Memory B cell (primary cell): Measurements from ENCODE around the gene CDHR5.

Experiments used
- ATAC-seq: fragments of 150-1000 bp; cut with Tn5 transposase; 2 replicates; pipeline ENCODE4 v1.10.0; 2021; ENCODE audit warnings: low read depth, mild to moderate bottlenecking, moderate library complexity
- DNase-seq, 2 donors: peaks; one replicate each; pipeline ENCODE4 v3.0.0; 2022; ENCODE audit warnings: low spot score in 2 of 2
- H3K27ac Mint-ChIP-seq: one replicate; pipeline ENCODE4 v1.8.0; 2022; ENCODE audit warnings: mild to moderate bottlenecking, moderate library complexity, mixed read lengths
- H3K27me3 Mint-ChIP-seq: one replicate; pipeline ENCODE4 v1.8.0; 2022; ENCODE audit warnings: mixed read lengths
- H3K36me3 Mint-ChIP-seq: one replicate; pipeline ENCODE4 v1.8.0; 2022; ENCODE audit warnings: mild to moderate bottlenecking, mixed read lengths
- H3K4me1 Mint-ChIP-seq: one replicate; pipeline ENCODE4 v1.8.0; 2022; ENCODE audit warnings: mixed read lengths
- H3K4me3 Mint-ChIP-seq: one replicate; pipeline ENCODE4 v1.8.0; 2022; ENCODE audit warnings: mild to moderate bottlenecking, moderate library complexity, mixed read lengths
- H3K9me3 Mint-ChIP-seq: one replicate; pipeline ENCODE4 v1.8.0; 2022; ENCODE audit warnings: mixed read lengths

Gene CDHR5

DNA sequence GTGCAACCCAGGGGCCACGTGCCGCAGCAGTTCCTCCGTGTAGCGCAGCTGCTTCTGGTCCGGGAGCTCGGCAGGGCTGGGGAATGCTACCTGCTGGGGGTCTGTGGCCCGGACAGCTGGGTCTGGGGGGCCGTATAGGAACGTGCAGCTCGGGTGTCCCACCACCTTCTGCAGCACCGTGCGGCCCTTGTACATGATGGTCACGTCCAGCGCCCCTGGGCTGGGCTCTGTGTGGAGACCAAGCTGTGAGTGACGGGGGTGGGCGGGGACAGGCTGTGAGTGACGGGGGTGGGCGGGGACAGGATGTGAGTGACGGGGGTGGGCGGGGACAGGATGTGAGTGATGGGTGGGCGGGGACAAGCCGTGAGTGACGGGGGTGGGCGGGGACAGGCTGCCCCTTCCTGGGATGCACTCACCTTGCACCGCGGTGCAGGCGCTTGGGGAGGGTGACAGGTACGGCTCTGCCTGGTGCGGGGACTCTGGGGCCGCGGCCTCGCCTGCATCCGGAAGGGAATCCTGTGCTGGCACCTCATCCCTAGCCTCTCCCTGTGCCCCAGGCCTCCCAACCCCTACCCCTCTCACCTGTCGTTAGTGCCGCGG, 11.3 kb downstream of the CDHR5 start:
- peaks cover 8% of the 10 kb centered on the region for H3K36me3 Mint-ChIP-seq

DNA sequence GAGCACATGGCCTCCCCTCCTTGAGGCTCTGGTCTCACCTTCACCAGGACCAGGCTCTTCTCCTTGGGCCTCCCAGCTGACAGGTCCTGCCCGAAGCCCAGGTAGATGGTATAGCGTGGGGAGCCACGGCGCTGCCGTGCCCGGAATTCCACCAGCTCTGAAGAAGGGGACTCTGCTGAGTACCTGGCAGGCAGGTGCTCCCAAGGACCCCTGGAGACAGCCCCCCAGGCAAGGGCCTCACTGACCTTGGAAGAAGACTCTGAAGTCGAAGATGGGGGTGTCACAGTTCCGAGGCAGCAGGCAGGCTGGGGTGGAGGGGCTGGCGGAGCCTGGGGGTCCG, 11.8 kb downstream of the CDHR5 start:
- H3K27ac Mint-ChIP-seq = peak overlapping the region; percentile 75
- H3K4me3 Mint-ChIP-seq = no peak overlapping the region
- DNase-seq = no peak
- H3K4me1 Mint-ChIP-seq = peaks cover 14% of the 10 kb centered on the region
- H3K27me3 Mint-ChIP-seq = no peaks in the 10 kb centered on the region
- H3K36me3 Mint-ChIP-seq = peaks cover 10% of the 10 kb centered on the region
- ATAC-seq = no peak
- no peaks in the 10 kb centered on the region for H3K9me3 Mint-ChIP-seq

More for the DNA sequence above, 11.3 kb downstream of the CDHR5 start:
- peak in 1 of 2 donors; percentile 50 for DNase-seq
- peak; percentile 33 for ATAC-seq
- Mint-ChIP-seq H3K4me3 (peak overlapping the region; percentile 47), H3K27me3 (no peaks in the 10 kb centered on the region), H3K4me1 (peaks cover 14% of the 10 kb centered on the region), H3K9me3 (no peaks in the 10 kb centered on the region), H3K27ac (peak overlapping the region; percentile 75)

DNA sequence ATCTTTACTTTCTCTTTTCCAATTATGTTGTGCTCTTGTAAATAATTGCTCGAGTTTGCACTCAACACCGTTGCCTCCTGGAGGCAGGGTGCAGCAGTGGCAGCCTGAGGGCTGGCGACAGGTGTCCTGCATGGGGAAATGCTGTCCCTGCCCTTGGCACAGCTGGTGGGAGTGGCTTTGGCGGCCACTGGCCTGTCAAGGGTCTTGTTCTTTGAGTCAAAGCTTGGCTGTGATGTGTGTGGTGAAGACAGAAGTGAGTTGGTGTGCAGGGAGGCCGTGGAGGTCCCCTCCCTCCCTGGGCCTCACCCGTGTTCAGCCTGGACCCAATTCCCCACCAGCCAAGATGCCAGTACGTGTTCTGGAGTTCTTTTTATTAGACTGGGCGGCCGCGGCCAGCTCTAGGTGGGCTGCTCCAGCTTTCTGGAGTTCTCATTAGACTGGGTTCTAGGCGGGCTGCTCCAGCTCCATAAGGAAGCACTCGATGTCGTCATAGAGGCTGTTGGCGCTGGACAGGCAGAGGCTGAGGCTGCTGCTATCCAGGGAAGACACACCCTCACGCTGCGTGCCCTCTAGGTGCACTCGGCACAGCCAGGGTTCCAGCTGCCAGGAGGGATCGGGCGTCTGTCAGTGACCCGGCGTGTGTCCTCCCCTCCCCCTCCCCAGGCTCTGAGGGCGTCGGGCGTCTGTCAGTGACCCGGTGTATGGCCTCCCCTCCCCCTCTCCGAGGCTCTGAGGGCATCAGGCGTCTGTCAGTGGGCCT, 12.4 kb downstream of the CDHR5 start:
- no peak for ATAC-seq
- no peak for DNase-seq
- Mint-ChIP-seq H3K27ac (peak overlapping the region; percentile 75), H3K36me3 (peaks cover 11% of the 10 kb centered on the region), H3K9me3 (no peaks in the 10 kb centered on the region), H3K4me1 (peaks cover 14% of the 10 kb centered on the region), H3K27me3 (no peaks in the 10 kb centered on the region), H3K4me3 (no peak overlapping the region)

DNA sequence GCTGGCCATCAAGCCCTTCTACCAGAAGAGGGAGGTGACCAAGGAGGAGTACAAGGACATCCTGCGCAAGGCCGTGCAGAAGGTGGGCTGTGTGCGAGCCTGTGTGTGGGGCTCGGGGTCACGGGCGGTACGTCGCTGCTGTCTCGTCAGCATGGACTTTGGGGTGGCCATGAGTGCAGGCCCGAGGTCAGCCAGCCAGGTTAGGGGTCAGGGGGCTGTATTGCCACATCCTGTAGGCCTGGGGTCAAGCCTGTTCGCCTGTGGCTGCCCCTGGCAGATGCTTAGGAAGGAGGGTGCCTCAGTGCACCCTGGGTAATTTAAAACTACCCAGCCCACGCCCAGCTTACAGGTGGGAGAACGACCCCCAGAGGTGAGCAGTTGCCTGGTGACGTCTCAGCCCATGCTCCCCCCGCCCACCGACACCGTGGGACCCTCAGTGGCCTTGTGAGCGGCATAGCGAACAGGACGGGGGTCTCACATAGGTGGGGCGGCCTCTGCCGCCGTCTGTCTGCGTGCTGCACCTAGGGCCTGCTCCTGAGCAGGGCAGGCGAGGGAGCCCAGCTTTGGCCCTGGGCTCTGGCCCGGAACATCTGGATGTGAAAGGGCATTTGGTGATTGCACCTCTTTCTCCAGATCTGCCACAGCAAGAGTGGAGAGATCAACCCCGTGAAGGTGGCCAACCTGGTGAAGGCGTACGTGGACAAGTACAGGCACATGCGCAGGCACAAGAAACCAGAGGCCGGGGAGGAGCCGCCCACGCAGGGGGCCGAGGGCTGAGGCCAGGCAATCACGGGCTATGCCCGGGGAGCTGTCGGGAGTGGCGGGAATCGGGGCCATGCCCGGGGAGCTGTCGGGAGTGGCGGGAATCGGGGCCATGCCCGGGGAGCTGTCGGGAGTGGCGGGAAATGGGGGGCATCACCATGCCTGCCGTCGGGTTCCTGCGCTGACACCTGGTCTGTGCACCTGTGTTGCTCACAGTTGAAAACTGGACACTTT, 13.5 kb downstream of the CDHR5 start:
- DNase-seq (no peak), ATAC-seq (no peak)
- Mint-ChIP-seq H3K4me1 (peaks cover 13% of the 10 kb centered on the region), H3K4me3 (no peak overlapping the region), H3K27me3 (no peaks in the 10 kb centered on the region), H3K27ac (peak overlapping the region; percentile 20), H3K36me3 (peaks cover 15% of the 10 kb centered on the region), H3K9me3 (no peaks in the 10 kb centered on the region)

- H3K4me3 Mint-ChIP-seq = no peak overlapping the region
- no peak for DNase-seq
- no peak overlapping the region for H3K27ac Mint-ChIP-seq
- no peaks in the 10 kb centered on the region for H3K27me3 Mint-ChIP-seq
- peaks cover 15% of the 10 kb centered on the region for H3K36me3 Mint-ChIP-seq
- ATAC-seq = no peak
- peaks cover 9% of the 10 kb centered on the region for H3K4me1 Mint-ChIP-seq
- H3K9me3 Mint-ChIP-seq = no peaks in the 10 kb centered on the region
Measured at GRCh38 chr11:610146-610801, 14.5 kb downstream of the CDHR5 start.

GRCh38 chr11:609341-609811, 15.4 kb downstream of the CDHR5 start:
- H3K9me3 Mint-ChIP-seq = no peaks in the 10 kb centered on the region
- H3K4me3 Mint-ChIP-seq = no peak overlapping the region
- H3K4me1 Mint-ChIP-seq = peaks cover 9% of the 10 kb centered on the region
- ATAC-seq = no peak
- DNase-seq = no peak
- no peaks in the 10 kb centered on the region for H3K27me3 Mint-ChIP-seq
- H3K27ac Mint-ChIP-seq = no peak overlapping the region
- peaks cover 18% of the 10 kb centered on the region for H3K36me3 Mint-ChIP-seq

DNA sequence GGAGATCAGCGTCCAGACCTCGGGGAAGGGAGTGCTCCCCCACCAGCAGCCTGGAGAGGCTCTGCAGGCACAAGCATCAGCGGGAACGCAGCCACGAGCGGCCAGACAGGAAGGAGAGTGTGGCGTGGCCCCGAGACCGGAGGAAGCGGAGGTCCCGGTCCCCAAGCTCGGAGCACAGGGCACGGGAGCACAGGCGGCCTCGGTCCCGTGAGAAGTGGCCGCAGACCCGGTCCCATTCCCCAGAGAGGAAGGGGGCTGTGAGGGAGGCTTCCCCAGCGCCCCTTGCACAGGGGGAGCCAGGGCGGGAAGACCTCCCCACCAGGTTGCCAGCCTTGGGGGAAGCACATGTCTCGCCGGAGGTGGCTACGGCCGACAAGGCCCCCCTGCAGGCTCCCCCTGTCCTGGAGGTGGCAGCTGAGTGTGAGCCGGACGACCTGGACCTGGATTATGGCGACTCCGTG, 15.9 kb downstream of the CDHR5 start:
- H3K9me3 Mint-ChIP-seq = no peaks in the 10 kb centered on the region
- DNase-seq (no peak), ATAC-seq (no peak)
- peaks cover 3% of the 10 kb centered on the region for H3K4me1 Mint-ChIP-seq
- H3K36me3 Mint-ChIP-seq = peaks cover 22% of the 10 kb centered on the region
- no peak overlapping the region for H3K4me3 Mint-ChIP-seq
- H3K27ac Mint-ChIP-seq = no peak overlapping the region
- no peaks in the 10 kb centered on the region for H3K27me3 Mint-ChIP-seq

DNA sequence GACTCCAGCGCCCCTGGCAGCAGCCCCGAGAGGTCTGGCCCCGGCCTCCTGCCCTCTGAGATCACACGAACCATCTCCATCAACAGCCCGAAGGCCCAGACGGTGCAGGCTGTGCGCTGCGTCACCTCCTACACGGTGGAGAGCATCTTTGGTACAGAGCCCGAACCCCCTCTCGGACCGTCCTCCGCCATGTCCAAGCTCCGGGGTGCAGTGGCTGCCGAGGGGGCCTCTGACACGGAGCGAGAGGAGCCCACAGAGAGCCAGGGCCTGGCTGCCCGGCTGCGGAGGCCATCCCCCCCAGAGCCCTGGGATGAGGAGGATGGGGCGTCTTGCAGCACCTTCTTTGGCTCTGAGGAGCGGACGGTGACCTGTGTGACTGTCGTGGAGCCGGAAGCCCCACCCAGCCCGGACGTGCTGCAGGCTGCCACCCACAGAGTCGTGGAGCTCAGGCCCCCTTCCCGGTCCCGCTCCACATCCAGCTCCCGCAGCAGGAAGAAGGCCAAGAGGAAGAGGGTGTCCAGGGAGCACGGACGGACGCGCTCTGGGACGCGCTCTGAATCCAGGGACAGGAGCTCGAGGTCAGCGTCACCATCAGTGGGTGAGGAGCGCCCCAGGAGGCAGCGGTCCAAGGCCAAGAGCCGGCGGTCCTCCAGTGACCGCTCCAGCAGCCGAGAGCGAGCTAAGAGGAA, 16.6 kb downstream of the CDHR5 start:
- no peaks in the 10 kb centered on the region for H3K27me3 Mint-ChIP-seq
- DNase-seq (no peak), ATAC-seq (no peak)
- peaks cover 22% of the 10 kb centered on the region for H3K36me3 Mint-ChIP-seq
- H3K4me1 Mint-ChIP-seq = peaks cover 3% of the 10 kb centered on the region
- H3K9me3 Mint-ChIP-seq = no peaks in the 10 kb centered on the region
- no peak overlapping the region for H3K4me3 Mint-ChIP-seq
- H3K27ac Mint-ChIP-seq = no peak overlapping the region

- Mint-ChIP-seq H3K27ac (no peak overlapping the region), H3K4me1 (peaks cover 2% of the 10 kb centered on the region), H3K36me3 (peaks cover 21% of the 10 kb centered on the region), H3K9me3 (no peaks in the 10 kb centered on the region), H3K27me3 (no peaks in the 10 kb centered on the region), H3K4me3 (no peak overlapping the region)
- ATAC-seq (no peak), DNase-seq (no peak)
Measured at GRCh38 chr11:607020-607780, 17.6 kb downstream of the CDHR5 start.

- Mint-ChIP-seq H3K27ac (no peak overlapping the region), H3K4me3 (no peak overlapping the region), H3K9me3 (no peaks in the 10 kb centered on the region), H3K36me3 (peaks cover 25% of the 10 kb centered on the region), H3K27me3 (no peaks in the 10 kb centered on the region), H3K4me1 (no peaks in the 10 kb centered on the region)
- no peak for ATAC-seq
- DNase-seq = no peak
Measured at GRCh38 chr11:606245-606644, 18.5 kb downstream of the CDHR5 start.

DNA sequence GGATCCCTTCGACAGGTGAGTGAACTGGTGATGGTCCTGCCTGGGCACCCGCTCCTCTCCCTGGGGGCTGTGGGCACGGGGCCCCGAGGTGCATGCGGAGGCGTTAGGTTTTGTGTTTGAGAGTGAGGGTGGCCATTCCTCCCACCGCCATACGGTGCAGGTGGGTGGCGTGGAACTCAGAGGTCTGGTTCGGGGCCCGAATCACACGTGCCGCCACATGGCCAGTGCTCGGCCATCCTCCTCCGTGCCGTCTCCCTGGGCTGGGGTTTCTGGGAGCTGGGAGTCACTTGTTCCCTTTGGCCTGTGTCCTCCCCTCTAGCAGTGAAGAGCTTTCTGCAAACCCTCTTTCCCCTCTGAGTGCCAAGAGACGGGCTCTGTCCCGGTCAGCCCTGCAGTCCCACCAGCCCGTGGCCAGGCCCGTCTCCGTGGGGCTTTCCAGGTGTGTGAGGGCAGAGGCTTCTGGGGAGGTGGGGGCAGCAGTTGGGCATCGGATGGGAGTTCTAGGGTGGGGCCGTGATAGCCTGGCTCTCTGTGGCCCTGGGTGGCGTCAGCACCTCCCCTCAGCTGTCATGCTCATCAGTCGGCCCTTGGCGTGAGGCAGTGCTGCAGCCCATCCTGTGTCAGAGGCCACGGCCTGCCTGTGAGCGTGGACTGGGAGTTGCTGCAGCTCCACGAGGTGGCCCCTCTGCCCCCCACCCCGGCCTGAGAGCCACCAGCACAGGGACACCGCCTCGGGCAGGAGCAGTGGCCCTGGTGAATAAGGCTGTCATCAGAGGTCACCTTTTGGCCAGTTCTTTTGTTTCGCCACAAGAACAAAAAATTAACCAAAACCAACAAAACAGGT, 19.2 kb downstream of the CDHR5 start:
- DNase-seq (no peak), ATAC-seq (no peak)
- Mint-ChIP-seq H3K4me1 (no peaks in the 10 kb centered on the region), H3K27ac (no peak overlapping the region), H3K9me3 (no peaks in the 10 kb centered on the region), H3K36me3 (peaks cover 22% of the 10 kb centered on the region), H3K27me3 (no peaks in the 10 kb centered on the region), H3K4me3 (no peak overlapping the region)

GRCh38 chr11:603154-603553, 21.6 kb downstream of the CDHR5 start:
- Mint-ChIP-seq H3K4me1 (no peaks in the 10 kb centered on the region), H3K4me3 (no peak overlapping the region), H3K27ac (no peak overlapping the region), H3K36me3 (peaks cover 21% of the 10 kb centered on the region), H3K27me3 (no peaks in the 10 kb centered on the region), H3K9me3 (no peaks in the 10 kb centered on the region)
- DNase-seq = no peak
- no peak for ATAC-seq
